Spleen (tissue), 7 donors: ENCODE measurements around the gene CCDC88C.

ENCODE experiments used
- POLR2AphosphoS5 ChIP-seq, 3 donors: sonication (generic); formaldehyde crosslinking; IDR thresholded peaks; one replicate each; pipeline ENCODE4 v1.5.1; 2017; ENCODE audit warnings: antibody characterized with exemption in 3 of 3
- TF ChIP-seq, protein P1 (sequence below), 11 experiments: fragments of 200-600 bp in 7 of 11; fragments of 450-650 bp in 4 of 11; sonication (generic) in 4 of 11; IDR thresholded peaks in 8 of 11; conservative IDR thresholded peaks in 3 of 11; 1 replicate in 7 of 11; 2 replicates in 4 of 11; pipeline versions ENCODE4 v1.4.0 to v1.8.0; 2016 to 2021; ENCODE audit warnings: antibody characterized with exemption in 11 of 11, inconsistent platforms in 4 of 11, mild to moderate bottlenecking in 1 of 11
- donor health status: DM: no; HTN: no; CAD: no; lungs with moderate emphysema.
- donor health status: DM: no; HTN: no; CAD: no.
- donor health status: DM: no; HTN: no; CAD: no.

DNA sequence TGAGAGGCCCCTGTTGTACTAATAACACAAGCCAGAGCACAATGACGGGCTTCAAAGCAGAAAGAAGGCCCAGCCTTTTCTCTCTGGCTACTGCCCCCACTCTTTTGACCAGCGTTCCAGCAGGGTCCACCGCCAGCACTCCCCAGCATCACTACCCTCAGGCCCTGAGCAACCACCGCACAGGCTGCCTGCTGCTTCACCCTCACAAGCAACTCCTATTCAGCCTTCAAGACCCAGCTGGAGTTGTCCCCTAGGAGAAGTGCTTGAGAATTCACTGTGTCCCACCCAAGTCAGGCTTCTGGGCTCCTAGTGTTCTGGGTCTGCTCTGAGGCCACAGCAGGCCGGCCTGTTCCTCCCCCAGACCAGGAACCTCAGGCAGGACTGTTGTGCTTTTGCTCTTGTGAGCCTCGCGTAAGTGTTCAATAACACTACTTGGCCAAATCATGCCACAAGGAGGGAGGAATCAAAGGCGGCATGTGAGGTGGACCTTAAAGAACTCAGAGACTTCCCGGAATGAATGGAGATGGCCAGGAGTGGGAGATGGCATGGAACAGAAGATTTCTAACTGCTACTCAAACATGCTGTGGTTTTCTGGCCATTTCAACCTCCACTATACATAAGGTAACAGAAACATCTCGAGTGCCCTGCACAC is 89.8 kb downstream of the CCDC88C start:
- TF ChIP-seq, protein P1, sequence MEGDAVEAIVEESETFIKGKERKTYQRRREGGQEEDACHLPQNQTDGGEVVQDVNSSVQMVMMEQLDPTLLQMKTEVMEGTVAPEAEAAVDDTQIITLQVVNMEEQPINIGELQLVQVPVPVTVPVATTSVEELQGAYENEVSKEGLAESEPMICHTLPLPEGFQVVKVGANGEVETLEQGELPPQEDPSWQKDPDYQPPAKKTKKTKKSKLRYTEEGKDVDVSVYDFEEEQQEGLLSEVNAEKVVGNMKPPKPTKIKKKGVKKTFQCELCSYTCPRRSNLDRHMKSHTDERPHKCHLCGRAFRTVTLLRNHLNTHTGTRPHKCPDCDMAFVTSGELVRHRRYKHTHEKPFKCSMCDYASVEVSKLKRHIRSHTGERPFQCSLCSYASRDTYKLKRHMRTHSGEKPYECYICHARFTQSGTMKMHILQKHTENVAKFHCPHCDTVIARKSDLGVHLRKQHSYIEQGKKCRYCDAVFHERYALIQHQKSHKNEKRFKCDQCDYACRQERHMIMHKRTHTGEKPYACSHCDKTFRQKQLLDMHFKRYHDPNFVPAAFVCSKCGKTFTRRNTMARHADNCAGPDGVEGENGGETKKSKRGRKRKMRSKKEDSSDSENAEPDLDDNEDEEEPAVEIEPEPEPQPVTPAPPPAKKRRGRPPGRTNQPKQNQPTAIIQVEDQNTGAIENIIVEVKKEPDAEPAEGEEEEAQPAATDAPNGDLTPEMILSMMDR (IDR thresholded peaks at IDR 0.05 in 8 of 11, conservative IDR thresholded peaks at IDR 0.05 in 3 of 11) = no peak
- TF ChIP-seq POLR2AphosphoS5 (IDR thresholded peaks at IDR 0.05) = no peak
